HEK293 (cell line): Measurements from ENCODE around the gene COL4A3.

ENCODE experiments used
- CTCF ChIA-PET: fragments of 350-600 bp; formaldehyde crosslinking; extraction: SDS; loops from one replicate; lab custom pipeline; 2021; ENCODE audit warnings: antibody characterized with exemption; lab: Yijun Ruan, JAX
- POLR2A ChIA-PET: fragments of 300-600 bp; formaldehyde crosslinking; extraction: SDS; loops from one replicate; lab custom pipeline; 2020; ENCODE audit warnings: antibody characterized with exemption, inconsistent platforms; lab: Yijun Ruan, JAX
- H3K27ac ChIP-seq: fragments of 200-500 bp; sonication (Bioruptor generic); 2 replicates; pipeline ENCODE4 v1.5.1; 2014; ENCODE audit warnings: low read depth, low read length, control low read depth, inconsistent platforms; ENCODE audit errors: extremely low read depth
- H3K36me3 ChIP-seq, 2 experiments: fragments of 200-500 bp in 1 of 2; sonication (Bioruptor generic) in 1 of 2; 1 replicate in 1 of 2; 2 replicates in 1 of 2; pipeline ENCODE4 v1.5.1; 2014 to 2017; ENCODE audit warnings: inconsistent platforms in 2 of 2, low read length in 2 of 2; ENCODE audit not compliant: control insufficient read depth in 2 of 2, insufficient read depth in 1 of 2
- H3K4me1 ChIP-seq: fragments of 200-500 bp; sonication (Bioruptor generic); 2 replicates; pipeline ENCODE4 v1.5.1; 2014; ENCODE audit warnings: mild to moderate bottlenecking, low read length, inconsistent platforms; ENCODE audit not compliant: control insufficient read depth, insufficient read depth
- H3K4me3 ChIP-seq: 2 replicates; pipeline ENCODE4 v1.5.1; 2011; ENCODE audit warnings: low read depth, mild to moderate bottlenecking, control low read depth, low read length, moderate library complexity
- H3K9me3 ChIP-seq: fragments of 200-500 bp; sonication (Bioruptor generic); 2 replicates; pipeline ENCODE4 v1.5.1; 2014; ENCODE audit warnings: low read depth, low read length, inconsistent platforms; ENCODE audit not compliant: control insufficient read depth, insufficient read depth
- GLI2 ChIP-seq: fragments of 450-650 bp; formaldehyde crosslinking; IDR thresholded peaks from 2 replicates; pipeline ENCODE4; 2017; ENCODE audit warnings: missing biosample characterization, missing genetic modification characterization, low read depth, borderline replicate concordance
- GLI4 ChIP-seq: fragments of 450-650 bp; formaldehyde crosslinking; IDR thresholded peaks from 2 replicates; pipeline ENCODE4 v1.5.1; 2016; ENCODE audit warnings: missing biosample characterization, missing genetic modification characterization
- KLF16 ChIP-seq: fragments of 450-650 bp; formaldehyde crosslinking; IDR thresholded peaks from 2 replicates; pipeline ENCODE4 v1.5.1; 2017; ENCODE audit warnings: missing biosample characterization, missing genetic modification characterization
- PATZ1 ChIP-seq: fragments of 450-650 bp; formaldehyde crosslinking; IDR thresholded peaks from 2 replicates; pipeline ENCODE4 v1.5.1; 2016; ENCODE audit warnings: missing biosample characterization, missing genetic modification characterization
- PRDM4 ChIP-seq: fragments of 450-650 bp; formaldehyde crosslinking; IDR thresholded peaks from 2 replicates; pipeline ENCODE4 v1.5.1; 2017; ENCODE audit warnings: missing biosample characterization, missing genetic modification characterization
- SETDB1 ChIP-seq: IDR thresholded peaks from one replicate; pipeline ENCODE4 v1.6.1; 2017; ENCODE audit warnings: mild to moderate bottlenecking, low read length, moderate library complexity, mixed read lengths; ENCODE audit not compliant: insufficient read length
- ZBTB48 ChIP-seq: fragments of 450-650 bp; formaldehyde crosslinking; IDR thresholded peaks from 2 replicates; pipeline ENCODE4 v1.5.1; 2016; ENCODE audit warnings: missing biosample characterization, missing genetic modification characterization
- ZNF169 ChIP-seq: fragments of 450-650 bp; formaldehyde crosslinking; IDR thresholded peaks from 2 replicates; pipeline ENCODE4 v1.5.1; 2016; ENCODE audit warnings: missing biosample characterization, missing genetic modification characterization
- ZNF19 ChIP-seq: fragments of 450-650 bp; formaldehyde crosslinking; IDR thresholded peaks from 2 replicates; pipeline ENCODE4; 2016; ENCODE audit warnings: missing biosample characterization, missing genetic modification characterization, low read depth
- ZNF2 ChIP-seq: fragments of 450-650 bp; formaldehyde crosslinking; IDR thresholded peaks from 2 replicates; pipeline ENCODE4 v1.5.1; 2016; ENCODE audit warnings: missing biosample characterization, missing genetic modification characterization
- ZNF223 ChIP-seq: fragments of 450-650 bp; formaldehyde crosslinking; IDR thresholded peaks from 2 replicates; pipeline ENCODE4 v1.5.1; 2016; ENCODE audit warnings: missing biosample characterization, missing genetic modification characterization
- ZNF341 ChIP-seq: fragments of 450-650 bp; formaldehyde crosslinking; IDR thresholded peaks from 2 replicates; pipeline ENCODE4; 2016; ENCODE audit warnings: low read depth, missing biosample characterization, missing genetic modification characterization
- ZNF416 ChIP-seq: fragments of 450-650 bp; formaldehyde crosslinking; IDR thresholded peaks from 2 replicates; pipeline ENCODE4 v1.5.1; 2016; ENCODE audit warnings: missing biosample characterization, missing genetic modification characterization
- ZNF423 ChIP-seq: fragments of 450-650 bp; formaldehyde crosslinking; IDR thresholded peaks from 2 replicates; pipeline ENCODE4 v1.5.1; 2016; ENCODE audit warnings: missing biosample characterization, missing genetic modification characterization
- ZNF514 ChIP-seq: fragments of 450-650 bp; formaldehyde crosslinking; IDR thresholded peaks from 2 replicates; pipeline ENCODE4 v1.5.1; 2016; ENCODE audit warnings: missing biosample characterization, missing genetic modification characterization
- ZNF518A ChIP-seq: fragments of 450-650 bp; formaldehyde crosslinking; conservative IDR thresholded peaks from 2 replicates; pipeline ENCODE4 v1.5.1; 2016; ENCODE audit warnings: low read depth, missing biosample characterization, missing genetic modification characterization
- ZNF521 ChIP-seq: fragments of 450-650 bp; formaldehyde crosslinking; IDR thresholded peaks from 2 replicates; pipeline ENCODE4 v1.5.1; 2017; ENCODE audit warnings: missing biosample characterization, mild to moderate bottlenecking, missing genetic modification characterization
- ZNF544 ChIP-seq: fragments of 450-650 bp; formaldehyde crosslinking; IDR thresholded peaks from 2 replicates; pipeline ENCODE4 v1.5.0; 2017; ENCODE audit warnings: missing biosample characterization, missing genetic modification characterization
- ZNF558 ChIP-seq: fragments of 450-650 bp; formaldehyde crosslinking; IDR thresholded peaks from 2 replicates; pipeline ENCODE4 v1.5.1; 2016; ENCODE audit warnings: missing biosample characterization, missing genetic modification characterization
- ZNF645 ChIP-seq: fragments of 450-650 bp; formaldehyde crosslinking; IDR thresholded peaks from 2 replicates; pipeline ENCODE4; 2016; ENCODE audit warnings: missing biosample characterization, missing genetic modification characterization
- ZNF768 ChIP-seq: fragments of 450-650 bp; formaldehyde crosslinking; IDR thresholded peaks from 2 replicates; pipeline ENCODE4 v1.5.1; 2018; ENCODE audit warnings: missing biosample characterization, mild to moderate bottlenecking, missing genetic modification characterization
- ZNF792 ChIP-seq: fragments of 450-650 bp; formaldehyde crosslinking; IDR thresholded peaks from 2 replicates; pipeline ENCODE4 v1.5.1; 2016; ENCODE audit warnings: missing biosample characterization, missing genetic modification characterization

The COL4A3 gene

GRCh38 chr2:227134591-227134990 is 29.8 kb upstream of the COL4A3 start (continued):
- TF ChIP-seq ZBTB48 (tag by site-specific recombination) = no peak
- TF ChIP-seq ZNF558 = no peak
- no peak for TF ChIP-seq ZNF416 (tag by site-specific recombination)

GRCh38 chr2:227141301-227141700 is 23.1 kb upstream of the COL4A3 start:
- no peaks in the 10 kb centered on the region for H3K4me1 ChIP-seq
- TF ChIP-seq ZNF169 (no peak), ZNF792 (tag by site-specific recombination) (no peak), ZNF19 (tag by site-specific recombination) (no peak), SETDB1 (no peak), PATZ1 (tag by site-specific recombination) (no peak), GLI4 (tag by site-specific recombination) (no peak), ZNF223 (tag by site-specific recombination) (no peak), ZNF518A (tag by site-specific recombination) (no peak), ZNF544 (tag by site-specific recombination) (no peak), ZNF521 (tag by site-specific recombination) (no peak), ZNF341 (tag by site-specific recombination) (no peak), ZNF645 (tag by site-specific recombination) (no peak), ZNF2 (no peak), PRDM4 (tag by site-specific recombination) (no peak), ZNF514 (tag by site-specific recombination) (no peak), KLF16 (tag by site-specific recombination) (no peak), ZNF768 (no peak), GLI2 (tag by site-specific recombination) (no peak), ZNF423 (tag by site-specific recombination) (no peak)
- H3K9me3 ChIP-seq = no peaks in the 10 kb centered on the region
- ChIA-PET CTCF (interaction anchor here (0.6 to 1.8 kb wide), 3 partner anchors 97 to 1323 kb away, joined by 4 to 7 read pairs (median 4); no protein-coding TSS in a partner anchor), POLR2A (no interaction called here)
- no peaks in the 10 kb centered on the region for H3K36me3 ChIP-seq
- H3K27ac ChIP-seq = no peak overlapping the region
- H3K4me3 ChIP-seq = no peak overlapping the region
